Gastroesophageal sphincter (tissue), 4 donors: ENCODE measurements around the gene MEF2C. TPM values are rescaled to one million over a fixed set of nuclear protein-coding genes. Genes with fewer than 3 reads are reported as not detected.

Source experiments
- ATAC-seq: fragments of 150-250 bp; one replicate; pipeline ENCODE4 v1.9.1; 2016; ENCODE audit warnings: mild to moderate bottlenecking, moderate library complexity
- H3K27ac ChIP-seq, 4 donors: fragments of 200-600 bp; sonication (generic) in 3 of 4; 1 replicate in 3 of 4; 2 replicates in 1 of 4; pipeline ENCODE4 v1.5.1; 2016 to 2019
- H3K27me3 ChIP-seq: fragments of 200-600 bp; sonication (generic); one replicate; pipeline ENCODE4 v1.5.1; 2019
- H3K36me3 ChIP-seq, 2 donors: fragments of 200-600 bp; sonication (generic); one replicate each; pipeline ENCODE4 v1.5.1; 2019; ENCODE audit warnings: control low read depth in 1 of 2
- H3K4me1 ChIP-seq, 3 donors: fragments of 200-600 bp; sonication (generic); 1 replicate in 2 of 3; 2 replicates in 1 of 3; pipeline ENCODE4 v1.5.1; 2016 to 2019; ENCODE audit warnings: control low read depth in 2 of 3
- H3K4me3 ChIP-seq, 2 donors: fragments of 200-600 bp; sonication (generic); one replicate each; pipeline ENCODE4 v1.5.1; 2019; ENCODE audit warnings: mild to moderate bottlenecking in 1 of 2, moderate library complexity in 1 of 2
- H3K9me3 ChIP-seq, 3 donors: fragments of 200-600 bp; sonication (generic); one replicate each; pipeline ENCODE4 v1.5.1; 2017 to 2019; ENCODE audit warnings: control low read depth in 2 of 3
- EP300 ChIP-seq: sonication (generic); formaldehyde crosslinking; IDR thresholded peaks from one replicate; pipeline ENCODE4 v1.6.1; 2017; ENCODE audit warnings: antibody characterized with exemption, mild to moderate bottlenecking
- POLR2A ChIP-seq, 2 donors: fragments of 450-650 bp; IDR thresholded peaks; one replicate each; pipeline ENCODE4 v1.6.1; 2017; ENCODE audit warnings: antibody characterized with exemption in 2 of 2, mild to moderate bottlenecking in 2 of 2, moderate library complexity in 1 of 2
- POLR2AphosphoS5 ChIP-seq: sonication (generic); formaldehyde crosslinking; IDR thresholded peaks from one replicate; pipeline ENCODE4 v1.6.1; 2017; ENCODE audit warnings: antibody characterized with exemption
- WGBS, 2 donors: methylation state at CpG; one replicate each; pipeline ENCODE4 v1.1.5; 2018; ENCODE audit warnings: low coverage in 1 of 2; 5-methylcytosine and 5-hydroxymethylcytosine counted together
- total RNA-seq, 4 donors: library from RNA; depleted of rRNA; stranded (reverse); fragments of >200 nt; gene quantifications; one replicate each; pipeline ENCODE4 v1.1.0, GENCODE V29; 2016
- TF ChIP-seq, protein P1 (sequence below), 4 experiments: fragments of 200-600 bp in 2 of 4; fragments of 450-650 bp in 2 of 4; sonication (generic) in 1 of 4; IDR thresholded peaks; one replicate each; pipeline ENCODE4 v1.5.1; 2017 to 2019; ENCODE audit warnings: antibody characterized with exemption in 4 of 4, mild to moderate bottlenecking in 2 of 4, moderate library complexity in 2 of 4

The MEF2C gene
- total RNA-seq, 4 donors from 2014 or later = 23.1 to 66.9 (median 29.5) TPM

GRCh38 chr5:88673253-88674105 is 209.5 kb downstream of the MEF2C start:
- 5 to 10% methylated on average over 9 to 14 of the region's 15 CpGs for WGBS, 2 donors
- no peak for TF ChIP-seq POLR2A (IDR thresholded peaks at IDR 0.05)
- no peak for TF ChIP-seq POLR2AphosphoS5
- TF ChIP-seq, protein P1, sequence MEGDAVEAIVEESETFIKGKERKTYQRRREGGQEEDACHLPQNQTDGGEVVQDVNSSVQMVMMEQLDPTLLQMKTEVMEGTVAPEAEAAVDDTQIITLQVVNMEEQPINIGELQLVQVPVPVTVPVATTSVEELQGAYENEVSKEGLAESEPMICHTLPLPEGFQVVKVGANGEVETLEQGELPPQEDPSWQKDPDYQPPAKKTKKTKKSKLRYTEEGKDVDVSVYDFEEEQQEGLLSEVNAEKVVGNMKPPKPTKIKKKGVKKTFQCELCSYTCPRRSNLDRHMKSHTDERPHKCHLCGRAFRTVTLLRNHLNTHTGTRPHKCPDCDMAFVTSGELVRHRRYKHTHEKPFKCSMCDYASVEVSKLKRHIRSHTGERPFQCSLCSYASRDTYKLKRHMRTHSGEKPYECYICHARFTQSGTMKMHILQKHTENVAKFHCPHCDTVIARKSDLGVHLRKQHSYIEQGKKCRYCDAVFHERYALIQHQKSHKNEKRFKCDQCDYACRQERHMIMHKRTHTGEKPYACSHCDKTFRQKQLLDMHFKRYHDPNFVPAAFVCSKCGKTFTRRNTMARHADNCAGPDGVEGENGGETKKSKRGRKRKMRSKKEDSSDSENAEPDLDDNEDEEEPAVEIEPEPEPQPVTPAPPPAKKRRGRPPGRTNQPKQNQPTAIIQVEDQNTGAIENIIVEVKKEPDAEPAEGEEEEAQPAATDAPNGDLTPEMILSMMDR (IDR thresholded peaks at IDR 0.05) = no peak
- Histone ChIP-seq H3K9me3 (no peaks in the 10 kb centered on the region), H3K4me1 (peaks cover 0 to 32% (median 10%) of the 10 kb centered on the region in 3 donors), H3K27me3 (peaks cover 100% of the 10 kb centered on the region), H3K36me3 (no peaks in the 10 kb centered on the region), H3K4me3 (peak overlapping the region in 1 of 2 donors; percentile 51), H3K27ac (peak overlapping the region in 2 of 4 donors; percentile 15 to 59)
- ATAC-seq = no peak

DNA sequence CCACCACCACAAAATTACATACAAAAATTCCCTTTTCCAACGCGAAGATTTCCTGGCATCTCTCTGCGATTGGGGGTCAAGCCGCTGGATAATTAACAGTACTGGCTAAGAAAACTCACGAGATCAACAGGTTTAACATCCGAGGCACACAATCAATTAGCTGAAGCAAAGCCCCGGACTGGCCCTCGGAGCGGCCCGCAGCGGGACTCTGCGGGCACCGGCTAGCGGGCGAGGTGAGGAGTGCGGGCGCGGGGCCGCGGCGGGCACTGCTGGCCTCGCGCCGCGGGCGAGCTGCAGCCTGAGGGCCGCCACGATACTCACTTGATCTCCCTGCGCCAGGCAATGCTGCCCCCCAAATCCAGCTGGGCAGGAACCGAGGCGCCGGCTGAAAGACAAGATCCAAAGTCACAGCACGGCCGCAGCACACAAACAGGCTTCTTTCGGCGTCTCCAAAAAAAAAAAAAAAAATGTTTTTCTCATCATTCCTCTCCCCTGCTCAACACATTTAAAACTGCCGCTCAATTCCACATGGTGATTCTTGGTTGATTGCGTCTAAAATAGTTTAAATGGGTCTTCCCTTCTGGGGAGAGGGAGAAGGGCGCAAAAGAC is 210.2 kb downstream of the MEF2C start:
- no peaks in the 10 kb centered on the region for H3K36me3 ChIP-seq
- peaks cover 0 to 35% (median 10%) of the 10 kb centered on the region in 3 donors for H3K4me1 ChIP-seq
- no peak for ATAC-seq
- TF ChIP-seq EP300 (no peak), POLR2AphosphoS5 (no peak), POLR2A (IDR thresholded peaks at IDR 0.05) (no peak)
- TF ChIP-seq, protein P1 (IDR thresholded peaks at IDR 0.05) = no peak
- H3K4me3 ChIP-seq = peak overlapping the region in 1 of 2 donors; percentile 51
- peak overlapping the region in 1 of 4 donors; percentile 42 for H3K27ac ChIP-seq
- H3K9me3 ChIP-seq = no peaks in the 10 kb centered on the region
- WGBS, 2 donors = 11 to 12% methylated on average over 5 to 13 of the region's 39 CpGs
- peaks cover 100% of the 10 kb centered on the region for H3K27me3 ChIP-seq

DNA sequence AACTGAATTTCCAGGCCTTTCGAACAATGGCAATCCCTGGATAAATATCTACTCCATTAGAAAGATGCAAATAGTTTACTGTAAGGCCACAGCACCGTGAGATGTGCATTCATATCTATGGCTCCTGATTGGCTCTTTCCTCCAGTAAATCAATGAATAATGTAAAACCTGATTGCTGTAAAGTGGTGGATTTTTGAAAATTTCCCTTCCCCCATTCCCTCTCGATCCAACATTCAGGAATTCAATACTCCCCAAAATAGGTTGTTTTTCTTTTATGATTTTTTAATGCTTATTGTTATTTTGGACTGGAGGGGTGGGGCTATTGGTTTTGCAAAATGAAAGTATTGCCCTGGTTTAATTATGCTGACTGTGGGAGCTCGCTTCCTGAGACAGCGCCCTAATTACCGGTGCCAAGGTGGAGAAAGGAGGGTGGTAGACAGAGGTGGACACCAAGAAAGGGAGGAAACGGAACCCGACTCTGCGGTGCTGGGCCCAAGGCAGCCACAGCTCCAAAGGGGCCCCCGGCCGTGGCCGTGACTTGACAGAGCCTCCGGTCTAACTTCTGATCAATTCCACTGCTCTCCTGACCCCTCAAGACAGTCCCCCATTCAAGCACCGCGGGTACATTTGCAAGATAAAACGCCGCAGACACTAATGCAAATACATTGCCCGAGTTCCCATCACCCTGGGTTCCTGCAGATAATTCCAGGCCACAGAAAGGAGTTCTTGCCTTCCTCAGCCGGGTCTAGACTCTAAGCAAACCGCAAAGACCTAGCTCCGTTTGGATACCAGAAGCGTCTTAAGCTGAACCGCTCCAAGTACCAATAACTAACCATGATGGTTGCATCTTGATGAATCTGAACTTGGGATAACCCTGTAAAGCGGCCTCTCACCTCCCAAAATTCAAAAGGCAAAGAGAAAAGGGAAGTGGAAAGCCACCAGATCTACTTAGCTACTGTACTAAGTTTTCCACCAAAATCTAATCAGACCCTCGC is 211.2 kb downstream of the MEF2C start:
- no peak for ATAC-seq
- Histone ChIP-seq H3K4me3 (peak overlapping the region in 1 of 2 donors; percentile 51), H3K27ac (peak overlapping the region in 1 of 4 donors; percentile 42), H3K36me3 (no peaks in the 10 kb centered on the region), H3K9me3 (no peaks in the 10 kb centered on the region), H3K4me1 (peaks cover 0 to 45% (median 10%) of the 10 kb centered on the region in 3 donors), H3K27me3 (peaks cover 100% of the 10 kb centered on the region)
- TF ChIP-seq, protein P1 (IDR thresholded peaks at IDR 0.05) = no peak
- TF ChIP-seq POLR2A (IDR thresholded peaks at IDR 0.05) (no peak), POLR2AphosphoS5 (no peak), EP300 (no peak)
- 9 to 13% methylated on average over 9 to 24 of the region's 25 CpGs for WGBS, 2 donors

GRCh38 chr5:88671106-88671504 is 211.9 kb downstream of the MEF2C start:
- no peak for ATAC-seq

More at GRCh38 chr5:88671106-88671504, 211.9 kb downstream of the MEF2C start:
- no peak for TF ChIP-seq POLR2AphosphoS5
- TF ChIP-seq, protein P1 (IDR thresholded peaks at IDR 0.05) = no peak
- TF ChIP-seq POLR2A (IDR thresholded peaks at IDR 0.05) = no peak
- TF ChIP-seq EP300 = no peak
- peaks cover 0 to 49% (median 10%) of the 10 kb centered on the region in 3 donors for H3K4me1 ChIP-seq
- H3K9me3 ChIP-seq = no peaks in the 10 kb centered on the region
- H3K36me3 ChIP-seq = no peaks in the 10 kb centered on the region
- 0 to 19% methylated on average over 1 of the region's 1 CpG for WGBS, 2 donors
- peaks cover 100% of the 10 kb centered on the region for H3K27me3 ChIP-seq
- H3K4me3 ChIP-seq = peak overlapping the region in 1 of 2 donors; percentile 51
- H3K27ac ChIP-seq = no peak overlapping the region
